ENCODE measurements around the gene HNRNPM.
"Not testable (repeated sequence)": the region's sequence is repeated elsewhere in the genome, so short reads cannot be mapped to it uniquely, and the experiment has no call there.

The HNRNPM gene

DNA sequence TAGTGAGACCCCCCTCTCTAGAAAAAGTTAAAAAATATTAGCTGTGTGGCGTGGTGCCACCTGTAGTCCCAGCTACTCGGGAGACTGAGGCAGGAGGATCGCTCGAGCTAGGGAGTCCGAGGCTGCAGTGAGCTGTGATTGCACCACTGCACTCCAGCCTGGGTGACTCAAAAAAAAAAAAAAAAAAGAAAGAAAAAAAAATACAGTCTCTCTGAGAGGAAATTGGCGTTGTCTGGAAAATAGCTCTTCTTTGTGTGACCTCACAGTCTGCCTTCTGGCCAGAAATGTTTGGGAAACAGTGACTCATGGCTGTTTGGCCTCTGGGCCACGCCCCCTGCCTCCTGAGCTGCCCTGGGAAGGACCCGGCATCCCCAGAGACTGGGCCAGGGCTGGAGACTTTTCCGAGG lies 21.0 kb upstream of the HNRNPM start:
- TF ChIP-seq CTCF (IDR thresholded peaks at IDR 0.05; ENCODE audit: control insufficient read depth, insufficient read depth, low read depth, low read length, missing control alignments), result no peak
- DNase-seq (ENCODE audit: low read depth), result peak; percentile 92
- no peak overlapping the region; the same call in 1 of the 2 replicates for H3K4me3 ChIP-seq (ENCODE audit: control insufficient read depth, low read depth, low read length)

- not testable (repeated sequence) for H3K4me3 ChIP-seq (ENCODE audit: control insufficient read depth, low read depth, low read length); DNase-seq (ENCODE audit: low read depth)
Observed at GRCh38 chr19:8425331-8425730, 19.4 kb upstream of the HNRNPM start.

DNA sequence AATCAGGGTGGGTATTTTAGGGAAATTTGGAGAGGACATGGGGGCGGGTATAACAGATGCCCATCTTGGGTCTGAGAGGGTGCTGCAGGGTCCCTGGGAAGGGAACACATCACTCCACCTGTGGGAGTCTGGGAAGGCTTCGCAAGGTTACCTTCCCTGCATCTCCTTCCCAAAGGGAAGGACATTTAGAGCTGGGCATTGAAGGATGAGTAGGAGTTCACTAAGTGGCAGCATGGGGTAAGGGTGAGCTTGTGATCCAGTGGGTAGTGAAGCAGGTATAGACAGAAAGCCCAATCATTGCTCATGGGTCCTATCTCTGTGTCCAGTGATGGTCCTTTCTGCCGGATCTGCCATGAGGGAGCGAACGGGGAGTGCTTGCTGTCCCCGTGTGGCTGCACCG lies 18.5 kb upstream of the HNRNPM start:
- DNase-seq (ENCODE audit: low read depth), result no peak
- no peak for TF ChIP-seq CTCF (IDR thresholded peaks at IDR 0.05; ENCODE audit: control insufficient read depth, insufficient read depth, low read depth, low read length, missing control alignments)
- H3K4me3 ChIP-seq (ENCODE audit: control insufficient read depth, low read depth, low read length), result no peak overlapping the region

DNA sequence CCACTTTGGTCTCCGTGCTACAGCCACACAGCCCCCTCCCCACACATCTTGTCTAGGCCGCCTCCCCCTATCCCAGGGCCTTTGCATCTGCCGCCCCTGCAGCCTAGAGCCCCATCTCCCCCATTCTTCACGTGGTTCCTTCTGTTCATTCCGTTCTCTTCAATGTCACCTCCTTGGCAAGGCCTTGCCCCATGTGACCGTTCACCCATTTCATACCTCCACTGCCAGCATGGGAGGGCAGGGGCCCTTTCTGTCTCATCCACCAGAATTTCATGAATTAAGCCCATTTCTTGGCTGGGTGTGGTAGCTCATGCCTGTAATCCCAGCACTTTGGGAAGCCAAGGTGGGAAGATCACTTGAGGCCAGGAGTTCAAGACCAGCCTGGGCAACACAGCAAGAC lies 15.7 kb upstream of the HNRNPM start:
- no peak for TF ChIP-seq CTCF (IDR thresholded peaks at IDR 0.05; ENCODE audit: control insufficient read depth, insufficient read depth, low read depth, low read length, missing control alignments)
- DNase-seq (ENCODE audit: low read depth), result no peak
- H3K4me3 ChIP-seq (ENCODE audit: control insufficient read depth, low read depth, low read length), result no peak overlapping the region

- DNase-seq (ENCODE audit: low read depth), result no peak
- TF ChIP-seq CTCF (IDR thresholded peaks at IDR 0.05; ENCODE audit: control insufficient read depth, insufficient read depth, low read depth, low read length, missing control alignments), result no peak
- H3K4me3 ChIP-seq (ENCODE audit: control insufficient read depth, low read depth, low read length), result no peak overlapping the region
Observed at GRCh38 chr19:8429826-8430225, 14.9 kb upstream of the HNRNPM start.

- no peak for TF ChIP-seq CTCF (IDR thresholded peaks at IDR 0.05; ENCODE audit: control insufficient read depth, insufficient read depth, low read depth, low read length, missing control alignments)
- H3K4me3 ChIP-seq (ENCODE audit: control insufficient read depth, low read depth, low read length), result no peak overlapping the region
- no peak for DNase-seq (ENCODE audit: low read depth)
Observed at GRCh38 chr19:8430650-8431049, 14.1 kb upstream of the HNRNPM start.

DNA sequence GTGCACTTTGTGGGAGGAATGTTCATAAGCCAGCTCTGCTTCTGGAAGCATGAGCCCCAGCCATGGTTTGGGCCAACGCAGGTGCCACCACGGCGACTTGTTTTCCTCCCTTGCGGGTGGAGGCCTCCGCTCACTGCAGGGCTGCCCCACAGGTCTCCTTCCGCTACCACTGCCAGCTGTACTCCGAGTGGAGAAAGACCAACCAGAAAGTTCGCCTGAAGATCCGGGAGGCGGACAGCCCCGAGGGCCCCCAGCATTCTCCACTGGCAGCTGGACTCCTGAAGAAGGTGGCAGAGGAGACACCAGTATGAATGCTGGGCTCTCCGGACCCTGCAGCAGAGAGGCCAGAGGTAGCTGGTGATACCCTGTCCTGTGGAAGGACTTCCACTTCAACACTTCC lies 6.5 kb upstream of the HNRNPM start:
- no peak for DNase-seq (ENCODE audit: low read depth)
- no peak for TF ChIP-seq CTCF (IDR thresholded peaks at IDR 0.05; ENCODE audit: control insufficient read depth, insufficient read depth, low read depth, low read length, missing control alignments)
- no peak overlapping the region for H3K4me3 ChIP-seq (ENCODE audit: control insufficient read depth, low read depth, low read length)
